GM23248 (cell line): Measurements from ENCODE around the gene HAS3. TPM values are rescaled to one million over a fixed set of nuclear protein-coding genes. Genes with fewer than 3 reads are reported as not detected.
"Not testable (repeated sequence)": the region's sequence is repeated elsewhere in the genome, so short reads cannot be mapped to it uniquely, and the experiment has no call there.

Experiments
- DNase-seq: peaks from one replicate; pipeline ENCODE4 v3.0.0-alpha.2; 2015
- H2AFZ ChIP-seq: fragments of 200-600 bp; sonication (generic); 2 replicates; pipeline ENCODE4 v1.6.1; 2016; ENCODE audit warnings: antibody characterized with exemption
- H3F3A ChIP-seq: fragments of 200-600 bp; sonication (generic); 2 replicates; pipeline ENCODE4 v1.6.1; 2016; ENCODE audit warnings: mild to moderate bottlenecking, antibody characterized with exemption, mixed run types; ENCODE audit not compliant: insufficient read depth
- H3K27ac ChIP-seq: fragments of 200-600 bp; sonication (generic); 2 replicates; pipeline ENCODE4 v1.5.1; 2016; ENCODE audit warnings: mild to moderate bottlenecking
- H3K27me3 ChIP-seq: fragments of 200-600 bp; sonication (generic); replicated peaks from 2 replicates; pipeline ENCODE4 v1.6.1; 2016; ENCODE audit warnings: mild to moderate bottlenecking; ENCODE audit not compliant: insufficient read depth
- H3K36me3 ChIP-seq: fragments of 200-600 bp; sonication (generic); 2 replicates; pipeline ENCODE4 v1.6.1; 2016; ENCODE audit warnings: low read depth, mild to moderate bottlenecking
- H3K4me1 ChIP-seq: fragments of 200-600 bp; sonication (generic); 2 replicates; pipeline ENCODE4 v1.6.1; 2016; ENCODE audit warnings: mild to moderate bottlenecking; ENCODE audit not compliant: insufficient read depth
- H3K4me2 ChIP-seq: fragments of 200-600 bp; sonication (generic); one replicate; pipeline ENCODE4 v1.6.1; 2016; ENCODE audit warnings: mild to moderate bottlenecking; ENCODE audit not compliant: unreplicated experiment
- H3K4me3 ChIP-seq: fragments of 200-600 bp; sonication (generic); 2 replicates; pipeline ENCODE4 v1.5.1; 2016; ENCODE audit warnings: mild to moderate bottlenecking
- H3K79me2 ChIP-seq: fragments of 200-600 bp; sonication (generic); 2 replicates; pipeline ENCODE4 v1.6.1; 2016; ENCODE audit warnings: mild to moderate bottlenecking; ENCODE audit not compliant: insufficient read depth
- H3K9ac ChIP-seq: fragments of 200-600 bp; sonication (generic); 2 replicates; pipeline ENCODE4 v1.6.1; 2016; ENCODE audit warnings: mild to moderate bottlenecking
- H3K9me2 ChIP-seq: fragments of 200-600 bp; sonication (generic); 2 replicates; pipeline ENCODE4 v1.6.1; 2016; ENCODE audit warnings: mixed run types, mild to moderate bottlenecking, moderate library complexity; ENCODE audit not compliant: insufficient read depth
- H3K9me3 ChIP-seq: fragments of 200-600 bp; sonication (generic); one replicate; pipeline ENCODE4 v1.6.1; 2017; ENCODE audit warnings: low read depth
- H4K20me1 ChIP-seq: fragments of 200-600 bp; sonication (generic); 2 replicates; pipeline ENCODE4 v1.6.0; 2016; ENCODE audit not compliant: insufficient read depth
- EZH2 ChIP-seq: fragments of 200-600 bp; sonication (generic); IDR thresholded peaks from 2 replicates; pipeline ENCODE4 v1.6.1; 2018; ENCODE audit warnings: antibody characterized with exemption, mild to moderate bottlenecking; ENCODE audit not compliant: insufficient read depth, poor library complexity, severe bottlenecking
- EZH2phosphoT487 ChIP-seq: fragments of 200-600 bp; sonication (generic); IDR thresholded peaks from 2 replicates; pipeline ENCODE4 v1.6.1; 2018; ENCODE audit warnings: antibody characterized with exemption, moderate library complexity, mild to moderate bottlenecking, low read depth; ENCODE audit not compliant: insufficient read depth
- WGBS, 2 experiments: methylation state at CpG; one replicate each; pipeline ENCODE4 v1.1.6; 2015 to 2017; ENCODE audit warnings: low lambda C conversion rate in 2 of 2, low coverage in 1 of 2; ENCODE audit errors: missing lambda C conversion rate in 2 of 2; 5-methylcytosine and 5-hydroxymethylcytosine counted together
- in situ Hi-C: fragments of 300-500 bp; cut with MboI; formaldehyde crosslinking; loops from 2 replicates; pipeline ENCODE4 v1.15.0; 2020
- polyA plus RNA-seq: library from polyadenylated mRNA; unstranded; fragments of >200 nt; fragmentation: Nextera tagmentation; extraction: Ambion mirVana; gene quantifications from 2 replicates; pipeline ENCODE4 v1.2.1, GENCODE V29; 2016
- total RNA-seq: library from RNA; depleted of rRNA; stranded (reverse); fragments of >200 nt; shearing (Covaris generic); gene quantifications from 2 replicates; pipeline ENCODE4 v1.2.3, GENCODE V29; 2014

Gene HAS3
- total and polyA plus RNA-seq, 2 experiments from 2014 or later, result 0.43 TPM; not detected in 1

GRCh38 chr16:69057400-69058378 lies 47.8 kb upstream of the HAS3 start:
- H3K9me3 ChIP-seq, result no peaks in the 10 kb centered on the region
- TF ChIP-seq EZH2 (no peak), EZH2phosphoT487 (no peak)
- H2AFZ ChIP-seq, result no peak overlapping the region
- H3K9ac ChIP-seq, result 0 out of 2 replicates have a peak overlapping the region, but pooled peaks have one; percentile 30
- H3K79me2 ChIP-seq, result no peaks in the 10 kb centered on the region
- DNase-seq, result peak; percentile 94
- no peaks in the 10 kb centered on the region for H3K27me3 ChIP-seq
- no peaks in the 10 kb centered on the region for H3K36me3 ChIP-seq
- peak overlapping the region; percentile 64 for H3K27ac ChIP-seq
- in situ Hi-C loops, result no loop called here
- H3K4me3 ChIP-seq, result no peak overlapping the region
- 51 to 54% methylated on average over 11 of the region's 11 CpGs for WGBS, 2 experiments
- peaks cover 22% of the 10 kb centered on the region for H3F3A ChIP-seq
- no peaks in the 10 kb centered on the region for H4K20me1 ChIP-seq
- H3K9me2 ChIP-seq, result no peaks in the 10 kb centered on the region
- H3K4me1 ChIP-seq, result peaks cover 14% of the 10 kb centered on the region
- H3K4me2 ChIP-seq, result peak overlapping the region; percentile 65

DNA sequence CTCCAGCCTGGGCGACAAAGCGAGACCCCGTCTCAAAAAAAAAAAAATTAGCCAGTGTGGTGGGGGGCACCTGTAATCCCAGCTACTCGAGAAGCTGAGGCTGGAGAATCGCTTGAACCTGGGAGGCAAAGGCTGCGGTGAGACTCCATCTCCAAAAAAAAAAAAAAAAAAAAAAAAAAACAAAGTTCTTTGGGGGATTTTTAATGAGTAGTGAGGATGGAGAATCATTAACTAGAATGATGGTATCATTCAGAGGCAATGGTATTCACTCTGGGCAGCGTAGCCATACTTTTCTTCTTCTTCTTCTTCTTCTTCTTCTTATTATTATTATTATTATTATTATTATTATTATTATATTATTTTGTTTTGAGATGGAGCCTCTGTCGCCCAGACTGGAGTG lies 42.0 kb upstream of the HAS3 start:
- in situ Hi-C loops, H3K4me2 ChIP-seq, H3K4me3 ChIP-seq, DNase-seq, H3K9me2 ChIP-seq, H3K27ac ChIP-seq, H3K27me3 ChIP-seq, H2AFZ ChIP-seq, H4K20me1 ChIP-seq, H3K9ac ChIP-seq, H3K36me3 ChIP-seq, H3K9me3 ChIP-seq, H3K79me2 ChIP-seq: not testable (repeated sequence)
- 97 to 100% methylated on average over 8 of the region's 8 CpGs for WGBS, 2 experiments
- peaks cover 13% of the 10 kb centered on the region for H3F3A ChIP-seq
- H3K4me1 ChIP-seq, result peaks cover 14% of the 10 kb centered on the region

DNA sequence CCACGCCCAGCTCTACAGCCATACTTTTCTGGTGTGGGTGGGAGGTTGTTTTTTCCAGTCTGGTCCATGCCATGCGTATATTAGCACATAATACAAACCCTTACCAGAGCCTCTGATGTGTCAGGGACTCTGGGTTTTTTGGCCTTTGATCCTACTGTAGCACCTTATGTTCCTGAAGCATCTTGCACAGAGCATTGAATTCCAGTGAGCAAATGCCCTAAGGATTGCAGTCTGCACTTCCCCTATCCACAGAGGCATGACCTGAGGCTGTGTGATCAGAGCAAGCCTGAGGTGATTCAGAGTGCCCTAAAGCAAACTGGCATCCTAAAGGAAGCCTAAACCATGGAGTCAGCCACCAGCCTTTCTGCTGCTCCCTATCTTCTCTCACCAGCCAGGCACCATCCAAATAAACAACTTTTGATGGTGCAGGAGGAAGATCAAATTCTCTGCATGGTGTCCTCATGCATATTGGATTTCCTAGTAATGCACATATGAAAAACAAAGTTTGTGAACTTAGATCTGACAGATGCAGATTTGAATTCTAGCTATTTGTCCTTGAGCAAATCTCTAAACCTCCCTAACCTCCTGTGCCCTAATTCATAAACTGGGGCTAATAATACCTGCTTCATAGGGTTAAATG lies 41.2 kb upstream of the HAS3 start:
- 96% methylated on average over 2 of the region's 2 CpGs for WGBS, 2 experiments
- DNase-seq, result peak; percentile 72
- no peak overlapping the region for H2AFZ ChIP-seq
- H3K9ac ChIP-seq, result no peak overlapping the region
- H3F3A ChIP-seq, result peaks cover 9% of the 10 kb centered on the region; the same call in 1 of the 2 replicates
- peaks cover 12% of the 10 kb centered on the region for H3K4me1 ChIP-seq
- no peaks in the 10 kb centered on the region for H4K20me1 ChIP-seq
- H3K9me2 ChIP-seq, result no peaks in the 10 kb centered on the region
- in situ Hi-C loops, result no loop called here
- H3K4me3 ChIP-seq, result no peak overlapping the region
- peak overlapping the region; percentile 22 for H3K27ac ChIP-seq
- no peaks in the 10 kb centered on the region for H3K79me2 ChIP-seq
- H3K4me2 ChIP-seq, result no peak overlapping the region
- TF ChIP-seq EZH2phosphoT487, result no peak
- no peak for TF ChIP-seq EZH2
- no peaks in the 10 kb centered on the region for H3K36me3 ChIP-seq
- no peaks in the 10 kb centered on the region for H3K9me3 ChIP-seq
- no peaks in the 10 kb centered on the region for H3K27me3 ChIP-seq

- Histone ChIP-seq H3K9me2 (no peaks in the 10 kb centered on the region), H3K4me1 (peaks cover 12% of the 10 kb centered on the region), H3K4me2 (no peak overlapping the region), H3K27me3 (no peaks in the 10 kb centered on the region), H3K9ac (no peak overlapping the region), H3K9me3 (no peaks in the 10 kb centered on the region), H2AFZ (no peak overlapping the region), H3K27ac (peak overlapping the region; percentile 22), H3K36me3 (no peaks in the 10 kb centered on the region), H4K20me1 (no peaks in the 10 kb centered on the region), H3K79me2 (no peaks in the 10 kb centered on the region), H3K4me3 (no peak overlapping the region), H3F3A (peaks cover 9% of the 10 kb centered on the region; the same call in 1 of the 2 replicates)
- DNase-seq, result peak; percentile 20
- in situ Hi-C loops, result no loop called here
- WGBS, 2 experiments, result 57 to 59% methylated on average over 6 of the region's 6 CpGs
- TF ChIP-seq EZH2, result no peak
- TF ChIP-seq EZH2phosphoT487, result no peak
Measured at GRCh38 chr16:69064764-69065313, 40.6 kb upstream of the HAS3 start.
